GM19238 (cell line): ENCODE data around the gene NIN.
A peak's percentile ranks its signal among the peaks of the same experiment; 100 is the strongest.

Experiments
- DNase-seq: peaks from one replicate; pipeline ENCODE4 v3.0.0; 2011; ENCODE audit warnings: low spot score; ENCODE audit not compliant: insufficient read length

Gene NIN

GRCh38 chr14:50830932-50831725, at the start of gene NIN:
TSS of gene NIN (minus strand) at chr14:50831162. CDS start at chr14:50822056, 9,106 bp downstream.
- DNase-seq = peak; percentile 74

DNA sequence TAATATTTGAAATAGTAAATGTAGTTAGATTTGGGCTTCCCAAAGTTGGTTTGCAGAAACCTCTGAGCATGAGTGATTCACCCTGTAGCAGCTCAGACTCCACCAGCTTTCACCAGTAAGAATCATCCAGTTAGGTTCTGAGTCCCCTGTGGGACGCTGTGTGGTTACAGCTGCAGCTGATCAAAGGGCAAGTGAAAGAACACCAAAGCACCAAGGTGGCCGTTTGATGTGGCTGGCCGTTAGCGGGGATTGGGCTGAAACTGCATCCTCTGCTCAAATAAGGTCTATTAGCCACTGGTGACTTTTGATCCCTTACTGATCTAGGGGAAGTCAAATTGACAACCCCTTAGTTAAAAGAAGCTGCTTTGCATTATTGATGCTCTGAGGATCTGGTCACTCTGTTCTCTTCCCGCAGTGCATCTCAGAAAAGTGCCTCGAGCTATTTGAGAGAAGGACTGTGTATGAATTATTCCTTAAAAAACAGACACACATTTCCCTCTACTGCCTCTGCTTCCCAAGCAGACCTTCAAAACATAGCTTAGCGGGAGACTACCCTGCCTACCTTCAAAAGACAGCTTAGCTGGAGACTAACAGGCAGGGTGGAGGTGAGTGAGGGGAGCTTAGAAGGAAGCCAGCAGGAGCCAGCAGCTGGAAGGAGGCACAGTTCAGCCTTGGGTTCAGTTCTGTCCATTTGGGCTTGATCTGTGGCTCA, 44.6 kb upstream of the NIN start:
- peak; percentile 55 for DNase-seq

- no peak for DNase-seq
These were observed 43.8 kb upstream of the NIN start for GRCh38 chr14:50874757-50875156.

- no peak for DNase-seq
These were observed 41.2 kb upstream of the NIN start, which contains the start of gene ABHD12B for GRCh38 chr14:50871914-50872732. TSS of gene ABHD12B (plus strand) at chr14:50872053. CDS start at chr14:50872175, 122 bp downstream.

GRCh38 chr14:50871228-50871627, 40.3 kb upstream of the NIN start:
- no peak for DNase-seq

DNA sequence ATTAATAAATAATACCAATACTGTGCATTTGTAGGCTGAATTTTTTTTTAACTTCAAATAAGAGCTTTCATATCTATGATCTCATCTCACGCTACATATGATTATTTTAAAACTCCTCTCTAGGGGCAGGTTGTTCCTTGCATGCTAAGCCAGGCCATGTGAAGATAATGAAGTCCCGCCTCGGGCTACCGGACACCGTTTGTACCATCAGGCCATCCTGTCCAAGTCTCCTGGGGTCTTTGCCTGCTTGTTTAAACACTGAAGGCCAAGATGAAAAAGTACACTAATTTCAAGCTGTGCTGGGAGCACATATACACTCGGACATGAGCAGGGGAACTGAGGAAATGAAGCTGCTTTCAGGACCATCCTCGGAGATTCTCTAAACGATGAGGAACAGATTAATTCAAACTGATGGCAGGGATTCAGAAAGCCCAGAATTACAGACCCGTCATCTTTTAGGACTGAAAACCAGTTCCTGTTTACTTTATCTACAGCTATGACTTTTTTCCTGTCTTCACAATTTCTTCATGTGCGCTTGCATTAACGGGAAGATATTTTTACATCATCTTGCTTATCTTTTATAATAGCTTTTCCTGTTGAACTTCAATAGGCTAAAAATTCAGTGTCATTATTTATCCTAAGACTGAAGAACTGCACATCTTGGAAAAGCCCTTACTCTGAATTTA, 34.6 kb upstream of the NIN start:
- DNase-seq = no peak

DNA sequence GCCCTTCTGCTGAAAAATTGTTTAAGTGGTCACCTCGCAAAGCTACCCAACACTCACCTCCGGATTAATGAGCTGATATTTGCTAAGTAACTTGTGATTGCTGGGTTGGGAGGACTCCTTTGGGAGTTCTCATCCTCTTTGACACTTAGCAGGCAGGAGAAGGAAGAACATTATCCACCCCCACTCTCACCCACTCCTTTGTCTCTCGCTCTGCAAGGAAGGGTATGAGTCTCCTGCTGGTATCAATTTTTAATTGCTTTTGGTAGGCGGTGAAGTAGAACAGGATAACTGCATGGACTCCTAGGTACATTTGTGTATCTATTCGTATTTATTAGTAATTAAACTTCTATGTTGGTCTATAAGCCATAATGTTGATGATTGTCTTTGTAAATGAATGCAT, 34.0 kb upstream of the NIN start:
- no peak for DNase-seq

DNA sequence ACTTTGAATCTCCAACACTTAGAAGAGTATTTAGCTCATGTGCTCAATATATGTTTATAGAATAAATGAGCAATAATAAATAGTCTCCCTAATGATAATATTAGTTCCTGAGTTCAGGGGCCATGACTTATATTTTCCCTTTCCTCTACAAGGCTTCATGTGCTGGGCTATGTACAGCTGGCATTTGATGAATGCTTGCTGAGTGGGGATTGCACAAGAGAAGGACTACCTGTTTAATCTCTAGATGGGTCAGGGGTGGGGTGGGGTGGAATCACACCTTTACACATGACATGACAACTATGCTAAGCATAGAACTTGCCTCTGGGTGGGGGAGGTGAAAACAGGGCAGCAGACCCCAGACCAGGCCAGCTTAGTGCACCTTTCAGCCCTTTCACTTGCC, 33.3 kb upstream of the NIN start:
- DNase-seq = no peak

GRCh38 chr14:50862036-50862570, 31.1 kb upstream of the NIN start:
- no peak for DNase-seq

DNA sequence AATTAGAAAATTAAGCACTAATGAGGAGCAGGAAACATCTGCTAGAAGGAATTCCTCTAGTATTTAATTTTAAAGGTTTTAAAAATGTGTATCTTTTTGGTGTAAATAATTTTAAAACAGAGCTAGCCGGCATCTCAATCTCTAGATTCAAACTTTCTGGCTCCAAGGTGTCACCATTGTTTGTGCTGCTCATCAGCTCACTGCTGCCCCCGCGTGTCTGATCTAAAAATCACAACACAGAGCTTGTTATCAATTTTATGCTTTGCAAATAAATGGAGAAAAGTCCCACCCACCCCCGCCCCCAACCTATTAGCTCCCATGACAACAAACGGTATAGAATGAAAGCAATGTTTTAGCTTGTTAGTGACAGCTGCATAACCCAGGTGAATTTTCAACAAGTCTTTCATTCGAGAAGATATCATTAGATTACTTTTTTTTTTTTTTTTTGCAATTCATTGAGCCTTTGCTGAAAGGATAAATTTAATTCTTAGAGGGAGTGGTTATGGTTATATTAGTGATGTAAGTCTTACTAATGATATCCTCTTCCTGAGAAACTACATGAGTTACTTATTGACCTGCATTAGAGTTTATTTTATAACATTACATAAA, 29.6 kb upstream of the NIN start:
- peak; percentile 64 for DNase-seq

DNA sequence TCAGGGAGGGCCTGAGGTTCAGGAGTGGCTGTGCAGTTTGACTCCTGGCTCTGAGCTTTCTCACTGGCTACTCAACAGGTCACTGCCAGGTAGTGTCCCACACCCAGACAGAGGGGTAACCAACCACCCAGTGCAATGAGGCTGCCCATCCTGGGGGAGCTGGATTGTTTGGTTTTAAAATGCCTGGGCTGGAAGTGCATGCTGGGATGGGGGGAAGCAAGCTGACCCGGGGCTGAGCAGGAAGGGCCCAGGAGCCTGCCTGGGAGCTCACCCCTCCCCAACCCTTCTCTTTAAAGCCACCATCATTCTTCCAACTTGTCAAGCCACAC, 28.3 kb upstream of the NIN start:
- no peak for DNase-seq

DNA sequence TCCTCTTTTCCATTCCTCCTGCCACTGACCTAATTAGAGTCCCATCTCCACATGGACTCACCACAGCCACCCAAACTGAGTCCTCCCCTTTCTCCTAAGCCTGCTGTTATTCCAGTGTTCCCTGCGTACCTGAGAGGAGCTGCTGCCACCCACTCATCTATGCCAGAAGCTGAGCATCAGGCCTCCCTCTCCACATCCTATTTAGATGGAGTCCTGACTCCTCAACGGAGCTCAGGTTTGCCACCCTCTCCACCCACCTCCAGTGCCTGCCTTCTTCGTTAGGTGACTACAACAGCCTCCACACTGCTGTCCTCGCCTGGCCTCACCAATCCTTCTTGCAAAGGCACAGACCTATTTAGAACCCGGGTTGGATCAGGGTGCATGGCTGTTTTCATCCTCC, 25.7 kb upstream of the NIN start:
- DNase-seq = no peak

- no peak for DNase-seq
These were observed 24.6 kb upstream of the NIN start for GRCh38 chr14:50855558-50855957.

DNA sequence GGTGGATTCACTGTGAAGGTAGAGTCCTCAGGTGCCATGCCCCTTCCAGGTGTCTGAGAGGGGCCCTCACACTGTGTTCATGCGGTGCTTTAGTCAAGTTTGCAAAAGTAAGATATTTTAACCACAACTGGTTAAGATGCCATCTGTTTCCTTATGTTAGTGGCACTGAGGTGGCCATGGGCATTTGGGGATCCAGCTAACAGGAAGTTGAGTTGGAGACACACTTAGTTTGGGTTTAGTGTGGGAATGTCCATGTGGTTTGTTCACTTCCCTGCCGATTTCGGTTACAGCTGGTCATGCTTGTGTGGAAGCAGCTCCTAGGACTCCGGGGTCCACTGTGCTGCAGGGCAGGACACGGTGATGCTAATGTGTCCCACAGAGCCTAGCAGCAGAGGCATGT, 23.6 kb upstream of the NIN start:
- no peak for DNase-seq

GRCh38 chr14:50853891-50854290, 22.9 kb upstream of the NIN start:
- no peak for DNase-seq

GRCh38 chr14:50846226-50846880, 15.4 kb upstream of the NIN start:
- DNase-seq = no peak

- DNase-seq = no peak
These were observed 14.2 kb upstream of the NIN start for GRCh38 chr14:50845166-50845565.

DNA sequence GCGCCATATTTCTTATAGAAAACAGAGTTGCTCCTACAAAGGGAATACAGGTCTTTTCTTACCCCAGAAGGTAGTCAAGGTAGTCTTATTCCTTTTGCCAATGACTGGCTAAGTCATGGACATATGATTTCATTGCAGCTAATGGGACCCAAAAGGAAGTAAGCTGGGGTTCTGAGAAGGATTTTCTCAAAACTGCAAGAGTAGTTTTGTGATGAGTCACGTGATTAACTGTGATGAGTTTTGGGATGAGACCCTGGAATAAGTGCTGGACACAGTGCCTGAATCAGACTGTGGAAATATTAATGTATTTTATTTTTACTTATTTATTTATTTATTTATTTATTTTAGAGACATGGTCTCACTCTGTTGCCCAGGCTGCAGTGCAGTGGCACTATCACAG, 13.4 kb upstream of the NIN start:
- DNase-seq = no peak

DNA sequence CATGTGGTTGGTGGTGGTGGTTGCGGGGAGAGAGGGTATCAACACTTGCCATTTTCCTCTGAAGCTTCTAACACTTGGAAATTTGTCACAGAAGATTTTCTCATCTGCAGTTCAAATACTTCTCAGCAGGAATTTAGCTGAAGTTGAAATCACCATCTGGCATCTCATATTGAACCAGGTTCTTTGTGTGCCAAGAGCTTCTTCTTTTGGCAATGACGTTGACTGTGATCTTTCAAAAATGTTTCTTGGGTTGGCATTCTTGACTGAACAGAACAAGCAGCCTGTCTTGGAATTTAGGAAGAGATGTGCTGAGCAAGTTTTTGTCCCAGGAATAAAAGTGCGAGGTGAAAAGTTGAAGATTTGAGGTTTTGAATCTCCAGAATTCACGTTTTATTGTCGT, 8.7 kb upstream of the NIN start:
- no peak for DNase-seq

DNA sequence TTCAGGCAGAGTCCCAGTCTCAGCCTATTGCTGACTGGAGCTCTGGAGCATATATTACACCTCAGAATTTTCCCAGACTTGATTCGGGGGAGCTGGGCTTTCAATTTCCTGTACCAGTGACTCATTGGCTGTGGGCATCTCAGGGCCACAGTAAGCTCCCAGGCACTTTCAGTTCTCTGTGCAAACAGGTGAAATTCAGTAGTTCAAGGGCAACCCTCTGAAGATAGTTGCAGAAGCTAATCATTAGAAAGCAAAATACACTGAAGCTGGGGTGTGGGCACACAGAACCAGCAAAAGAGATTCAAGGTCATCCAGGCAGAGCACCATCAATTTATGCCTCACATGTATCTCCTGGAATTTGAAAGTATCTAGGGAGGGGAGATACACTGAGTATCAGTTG, 8.1 kb upstream of the NIN start:
- no peak for DNase-seq
